Fibroblast of skin of left quadriceps (primary cell): ENCODE data around the gene BCAR3.
A peak's percentile ranks its signal among the peaks of the same experiment; 100 is the strongest.

ENCODE experiments used
- DNase-seq, 2 experiments: peaks; one replicate each; pipeline ENCODE4 v3.0.0-alpha.2; 2013; ENCODE audit warnings: low read depth in 2 of 2

The BCAR3 gene

DNA sequence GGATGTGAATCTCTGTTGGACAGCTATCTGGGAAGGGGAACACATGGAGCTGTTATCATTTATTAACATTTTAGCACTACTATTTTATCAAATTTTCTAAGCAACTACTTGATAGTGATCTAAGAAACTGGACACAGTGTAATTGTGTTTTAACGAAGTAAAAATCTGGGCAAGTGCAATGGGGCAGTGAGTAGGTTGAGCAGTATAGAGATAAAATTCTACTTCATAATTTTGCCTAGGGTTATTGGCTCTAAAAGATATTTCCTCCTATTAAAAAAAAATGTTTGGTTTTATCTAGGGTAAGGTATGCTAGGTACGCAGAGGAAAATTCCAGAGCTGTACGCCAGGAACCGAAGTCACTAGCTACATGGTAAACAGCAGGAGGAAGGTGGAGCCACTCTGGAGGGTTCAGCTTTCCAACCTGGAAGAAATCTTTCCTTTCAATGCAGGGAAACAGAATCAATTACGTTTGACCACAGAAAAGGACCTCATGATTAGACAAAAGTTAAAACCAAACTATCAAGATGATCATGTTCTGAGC lies 43.3 kb downstream of the BCAR3 start:
- DNase-seq, result no peak

DNA sequence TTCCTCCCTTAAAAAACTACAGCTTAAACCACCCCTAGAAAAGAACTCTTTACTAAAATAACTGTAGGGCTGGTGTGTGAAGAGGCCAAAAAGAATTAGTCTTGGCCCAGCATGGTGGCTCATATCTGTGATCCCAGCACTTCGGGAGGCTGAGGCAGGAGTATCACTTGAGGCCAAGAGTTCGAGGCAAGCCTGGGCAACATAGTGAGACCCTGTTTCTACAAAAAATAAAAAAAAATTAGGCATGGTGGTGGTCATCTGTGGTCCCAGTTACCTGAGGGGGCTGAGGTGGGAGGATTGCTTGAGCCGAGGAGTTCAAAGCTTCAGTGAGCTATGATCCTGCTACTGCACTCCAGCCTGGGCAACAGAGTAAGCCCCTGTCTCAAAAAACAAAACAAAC lies 44.9 kb downstream of the BCAR3 start:
- DNase-seq, result no peak

DNA sequence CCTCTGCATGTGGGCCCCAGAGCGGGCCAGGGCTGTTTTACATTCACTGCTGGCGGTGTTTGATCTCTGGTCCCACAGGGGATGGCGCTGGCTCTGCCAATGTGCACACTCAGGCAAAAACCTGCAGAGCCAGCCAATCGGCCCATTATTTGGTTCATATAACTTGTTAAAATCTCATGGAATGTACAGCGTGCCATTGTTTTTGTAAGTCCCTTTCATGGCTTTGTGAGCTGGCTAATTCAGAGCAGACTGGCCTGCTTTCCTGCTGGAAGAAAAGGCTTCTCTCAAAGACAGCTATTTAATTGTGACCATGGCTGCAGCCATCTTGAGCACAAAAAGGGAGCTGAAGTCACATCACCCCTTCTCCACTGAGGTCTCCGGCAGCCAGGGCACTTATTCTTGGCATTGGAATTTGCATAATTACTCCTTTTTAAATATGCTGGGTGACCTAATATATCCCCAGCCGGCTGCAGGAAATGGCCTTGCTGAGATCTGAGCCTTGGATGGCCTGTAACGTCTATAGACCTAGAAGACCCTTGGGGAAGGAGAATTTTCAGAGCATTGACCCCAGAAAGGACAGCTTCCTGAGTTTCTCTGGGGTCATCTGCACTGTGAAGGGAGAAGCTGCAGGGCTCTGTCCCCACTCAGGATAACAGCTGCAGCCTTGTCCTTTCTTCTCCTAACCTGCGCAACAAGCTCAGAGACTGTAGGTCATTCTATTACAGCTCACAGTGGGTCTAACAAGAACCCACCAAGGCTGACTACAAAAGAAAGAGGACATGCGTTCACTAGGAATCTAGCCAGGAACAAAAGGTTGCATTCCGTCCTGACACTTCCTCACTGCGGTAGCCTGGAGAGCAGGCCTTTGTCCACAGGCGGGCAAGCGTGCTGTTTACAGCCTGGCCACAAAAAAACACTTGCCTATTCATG lies 45.8 kb downstream of the BCAR3 start:
- no peak for DNase-seq

DNA sequence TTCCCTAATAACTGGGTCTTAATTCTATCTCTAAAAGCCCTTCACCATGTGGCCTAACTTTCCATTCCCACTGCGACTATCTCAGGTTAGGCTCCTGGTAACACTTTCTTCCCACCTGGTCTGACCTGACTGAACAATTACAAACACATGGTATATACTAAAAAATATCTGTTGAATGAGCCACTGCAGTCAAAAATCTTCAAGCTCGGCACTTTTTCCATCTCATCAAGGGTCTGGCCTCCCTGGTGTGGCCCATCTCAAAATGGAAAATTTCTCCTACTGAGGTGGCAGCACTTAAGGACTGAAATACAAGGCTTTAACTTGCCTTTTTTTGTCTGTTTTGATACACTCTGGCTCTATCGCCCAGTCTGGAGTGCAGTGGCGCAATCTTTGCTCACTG lies 48.3 kb downstream of the BCAR3 start:
- no peak for DNase-seq

DNA sequence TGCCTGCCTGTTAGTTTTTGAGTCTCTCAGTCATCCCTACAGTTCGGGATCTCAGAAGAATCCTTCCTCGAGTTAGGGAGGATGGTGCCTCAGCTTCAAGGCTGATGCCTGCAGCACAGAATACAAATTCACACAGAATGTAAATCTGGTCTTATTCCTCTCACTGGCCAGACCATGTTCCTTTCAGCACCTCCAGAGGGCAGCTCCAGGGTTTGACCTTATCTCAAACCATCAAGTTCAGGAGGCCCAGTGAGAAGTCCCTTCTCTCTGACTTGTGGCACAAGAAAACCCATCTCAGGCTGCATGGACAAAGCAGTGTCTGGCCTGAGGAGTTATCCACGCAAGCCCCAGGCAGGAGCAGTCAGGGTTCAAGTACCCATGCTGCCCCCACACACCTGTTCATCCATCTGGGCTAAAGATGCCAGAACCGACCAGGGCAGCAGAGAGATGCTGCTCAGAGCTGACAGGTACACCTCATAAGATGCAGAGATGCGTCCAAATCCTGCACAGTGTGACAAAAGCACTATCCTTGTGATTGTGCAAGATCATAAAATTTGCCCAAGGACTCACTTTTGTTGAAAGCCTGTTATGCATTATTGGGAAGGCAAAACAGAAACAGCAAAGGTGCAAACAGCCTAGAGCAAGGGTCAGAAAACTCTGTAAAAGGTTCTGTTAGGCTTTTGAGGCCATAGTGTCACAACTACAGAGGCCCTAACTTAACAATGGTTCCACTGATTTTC lies 49.8 kb downstream of the BCAR3 start:
- no peak for DNase-seq

DNA sequence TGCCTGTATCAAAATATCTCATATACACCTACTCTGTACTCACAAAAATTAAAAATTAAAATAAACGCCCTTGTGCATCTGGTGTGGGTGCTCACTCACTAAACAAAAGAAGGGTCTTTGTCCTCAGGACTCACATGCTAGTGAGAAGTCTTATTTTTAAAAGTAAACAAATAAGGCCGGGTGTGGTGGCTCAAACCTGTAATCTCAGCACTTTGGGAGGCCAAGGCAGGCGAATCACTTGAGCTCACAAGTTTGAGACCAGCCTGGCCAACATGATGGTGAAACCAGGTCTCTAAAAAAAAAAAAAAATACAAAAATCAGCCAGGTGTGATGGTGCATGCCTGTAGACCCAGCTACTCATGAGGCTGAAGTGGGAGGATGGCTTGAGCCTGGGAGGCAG lies 51.5 kb downstream of the BCAR3 start:
- no peak for DNase-seq

DNA sequence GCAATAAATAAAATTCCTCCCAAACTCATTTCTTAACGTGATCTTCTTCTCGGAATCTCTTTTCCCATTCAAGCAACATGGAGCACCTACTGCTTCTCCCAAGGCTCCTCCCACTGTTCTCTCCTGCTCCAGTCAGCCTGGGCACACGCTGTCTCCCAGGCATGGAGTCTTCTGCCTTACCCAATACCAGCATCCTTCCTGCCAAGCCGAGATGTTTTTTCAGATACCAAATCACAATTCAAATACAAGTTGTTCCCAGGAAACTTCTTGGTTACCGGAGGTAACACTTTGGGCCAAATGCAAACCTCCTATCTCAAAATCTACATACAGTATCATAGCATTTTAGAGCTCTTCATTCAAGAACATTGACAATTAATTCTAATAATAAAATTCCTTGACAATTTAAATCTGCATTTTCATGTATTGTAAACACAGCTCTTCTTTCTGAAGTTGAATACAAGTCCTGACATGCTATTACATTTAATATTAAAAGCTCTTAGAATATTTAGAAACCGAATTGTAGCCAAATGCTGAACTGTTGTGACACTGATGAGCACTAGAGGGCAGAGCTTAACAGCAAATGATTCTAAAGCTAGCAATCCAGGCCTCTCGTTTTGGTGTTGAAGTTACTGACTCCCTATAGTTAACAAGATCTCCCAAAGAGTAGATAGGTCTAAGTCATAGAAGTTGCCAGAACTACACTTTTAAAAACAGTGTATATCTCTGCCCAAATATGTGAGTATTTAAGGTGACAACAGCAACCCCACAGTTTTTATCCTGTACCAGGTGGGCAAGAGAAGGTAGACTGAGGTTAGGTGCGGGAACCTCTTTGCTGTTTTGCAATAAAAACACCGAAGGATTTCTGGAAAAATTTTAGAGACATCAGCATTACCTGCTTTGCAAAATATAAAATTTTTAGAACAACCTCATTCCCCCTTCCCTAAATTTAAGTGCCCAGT lies 52.3 kb downstream of the BCAR3 start:
- peak; percentile 58 to 61 for DNase-seq

DNA sequence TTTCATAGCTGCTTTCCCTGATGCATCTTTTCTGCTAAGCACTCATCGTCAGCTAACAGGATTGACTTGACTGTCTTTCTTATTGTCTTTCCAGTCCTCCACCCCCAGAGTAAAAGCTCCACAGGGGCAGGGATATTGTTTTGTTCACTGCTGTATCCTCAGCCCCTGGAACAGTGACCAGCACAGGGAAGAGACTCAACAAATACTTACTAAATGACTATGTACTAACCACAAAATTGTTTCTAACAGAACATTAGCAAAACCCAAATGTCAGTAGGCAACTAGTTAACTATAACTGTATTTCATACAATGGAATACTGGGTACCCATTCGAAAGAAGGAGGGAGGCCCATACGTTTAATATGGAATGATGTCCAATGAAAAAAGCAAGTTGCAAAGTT lies 53.0 kb downstream of the BCAR3 start:
- DNase-seq, result no peak

DNA sequence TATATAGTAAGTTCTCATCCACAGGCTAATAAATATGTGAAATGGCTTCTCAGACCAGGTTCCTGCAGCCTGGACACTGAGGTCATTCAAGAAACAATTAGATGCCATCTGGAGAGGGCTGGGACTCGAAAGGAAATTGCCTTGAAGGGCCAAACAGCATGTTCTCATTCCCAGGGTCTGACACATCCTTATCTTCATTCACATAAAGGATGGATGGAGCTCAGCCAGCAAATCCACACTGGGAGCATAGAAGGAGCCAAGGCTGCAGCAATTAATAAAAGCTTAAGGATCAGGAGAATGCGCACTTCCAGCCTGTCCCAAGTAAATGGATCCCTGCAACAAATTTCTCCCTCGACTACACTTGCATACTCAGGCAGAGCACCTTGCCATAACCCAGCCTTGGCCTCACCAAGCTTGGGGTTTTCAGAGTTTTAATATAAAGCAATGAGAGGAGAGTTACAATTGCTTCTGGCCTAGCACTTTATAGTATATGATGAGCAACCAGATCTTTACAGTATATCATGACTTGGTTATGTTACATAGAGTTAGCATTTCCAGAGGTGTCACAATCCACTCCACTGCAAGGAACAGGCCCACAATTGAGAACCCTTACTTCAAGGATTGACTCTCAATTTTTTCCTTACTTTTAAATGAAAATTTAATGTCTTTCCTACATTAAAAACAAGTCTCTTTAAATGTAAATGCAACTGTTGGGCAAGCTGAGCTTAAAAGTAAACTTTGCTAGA lies 55.9 kb downstream of the BCAR3 start:
- peak; percentile 67 to 74 for DNase-seq

DNA sequence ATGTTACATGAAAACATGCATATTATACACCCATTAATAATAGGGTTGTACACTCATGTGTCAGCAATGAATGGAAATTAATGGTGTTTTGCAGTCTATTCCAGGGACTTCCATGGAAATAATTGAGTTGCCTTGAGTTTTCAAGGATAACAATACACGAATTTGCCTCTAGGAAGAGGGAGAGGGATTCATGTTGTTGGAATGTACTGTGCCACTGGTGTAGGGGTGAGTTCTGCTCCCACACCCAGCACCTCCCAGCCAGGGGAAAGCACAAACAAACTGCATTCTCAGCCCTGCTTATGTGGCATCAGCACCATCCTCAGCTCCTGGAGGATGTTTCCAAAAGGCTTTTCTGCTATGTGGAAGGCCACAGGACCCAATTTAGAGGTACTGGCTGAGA lies 57.8 kb downstream of the BCAR3 start:
- peak; percentile 42 to 43 for DNase-seq

DNA sequence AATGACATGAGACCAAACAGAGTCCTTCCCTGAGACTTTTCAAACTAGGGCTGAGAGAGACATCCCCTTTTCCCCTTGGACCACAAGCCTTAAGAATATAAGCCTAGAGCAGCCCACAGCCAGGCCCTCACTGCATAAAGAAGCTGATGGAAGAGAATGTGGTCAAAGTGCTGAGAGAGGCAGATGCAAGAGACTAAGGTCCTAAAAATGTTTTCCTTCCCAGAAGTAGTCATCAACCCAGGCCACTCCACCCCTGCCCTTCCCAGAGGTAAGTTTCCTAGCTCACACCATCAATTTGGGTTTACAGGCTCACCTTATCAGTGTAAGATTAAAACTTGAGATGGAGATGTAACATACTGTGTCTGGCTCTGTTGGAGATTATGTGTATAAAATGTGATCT lies 58.2 kb downstream of the BCAR3 start:
- no peak for DNase-seq

DNA sequence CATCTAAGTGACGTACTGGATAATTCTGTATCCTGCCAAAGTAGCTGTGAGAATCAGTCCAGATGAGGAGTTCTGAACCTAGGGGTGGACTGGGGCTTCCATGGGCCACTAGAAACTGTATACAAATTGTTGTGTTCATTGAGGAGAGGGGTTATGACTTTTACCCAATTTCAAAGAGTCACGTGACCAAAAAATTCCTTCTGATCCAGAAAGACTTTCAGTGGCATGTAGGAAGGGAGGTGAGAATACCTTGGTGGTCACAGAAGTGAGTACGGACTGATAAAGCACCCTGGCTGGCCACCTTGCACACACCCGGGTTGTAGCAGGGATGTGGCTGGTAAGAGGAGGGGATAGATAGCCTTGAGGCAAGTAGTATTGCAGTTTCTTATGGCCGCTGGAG lies 60.4 kb downstream of the BCAR3 start:
- DNase-seq, result no peak

DNA sequence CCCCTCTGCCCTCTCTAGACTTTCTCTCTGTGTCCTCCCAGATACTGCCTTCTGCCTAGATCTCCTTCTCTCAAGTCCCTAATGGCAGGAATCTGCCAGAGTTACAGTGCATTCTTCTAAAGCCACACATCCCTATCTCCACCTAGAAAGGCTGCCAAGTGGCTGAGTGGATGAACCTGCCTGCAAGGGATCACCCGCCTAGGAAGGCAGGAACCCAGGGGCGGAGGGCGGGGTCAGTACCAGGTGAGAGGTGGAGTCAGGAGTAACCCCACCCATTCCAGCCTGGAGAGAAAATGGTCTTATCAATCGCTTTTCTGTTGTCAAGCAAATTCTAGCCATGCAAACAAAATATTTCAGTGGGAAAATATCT lies 60.8 kb downstream of the BCAR3 start:
- DNase-seq, result no peak

DNA sequence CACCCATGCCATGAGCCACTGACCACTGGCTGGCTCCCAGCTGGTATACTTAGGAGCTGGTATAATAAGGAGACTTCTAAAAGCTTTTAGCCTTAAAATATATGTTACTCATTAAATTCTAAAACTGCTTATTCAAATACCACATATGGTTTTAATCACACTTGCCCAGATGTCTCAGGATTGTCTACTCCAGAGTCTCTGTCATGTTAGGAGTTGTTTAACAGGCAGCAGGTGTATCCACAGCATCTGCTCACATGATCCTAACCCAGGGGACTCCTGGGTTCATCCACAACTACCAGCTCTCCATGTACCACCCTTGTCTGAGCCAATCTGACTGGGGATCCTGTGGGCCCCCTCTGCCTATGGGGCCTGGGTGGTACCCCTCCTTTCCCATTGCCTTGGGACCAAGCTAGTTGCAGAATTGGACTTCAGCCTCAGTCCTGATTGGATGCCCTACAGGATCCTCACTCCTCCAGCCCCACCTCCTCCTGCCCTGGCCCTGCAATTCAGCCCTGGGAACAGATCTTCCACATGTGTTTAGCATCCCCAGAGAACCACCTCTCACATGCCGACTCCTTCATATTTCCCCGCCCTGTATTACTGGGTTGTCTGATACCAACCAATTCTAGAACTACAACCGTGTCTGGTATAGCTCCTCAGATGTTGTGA lies 61.3 kb downstream of the BCAR3 start:
- peak; percentile 56 to 62 for DNase-seq

DNA sequence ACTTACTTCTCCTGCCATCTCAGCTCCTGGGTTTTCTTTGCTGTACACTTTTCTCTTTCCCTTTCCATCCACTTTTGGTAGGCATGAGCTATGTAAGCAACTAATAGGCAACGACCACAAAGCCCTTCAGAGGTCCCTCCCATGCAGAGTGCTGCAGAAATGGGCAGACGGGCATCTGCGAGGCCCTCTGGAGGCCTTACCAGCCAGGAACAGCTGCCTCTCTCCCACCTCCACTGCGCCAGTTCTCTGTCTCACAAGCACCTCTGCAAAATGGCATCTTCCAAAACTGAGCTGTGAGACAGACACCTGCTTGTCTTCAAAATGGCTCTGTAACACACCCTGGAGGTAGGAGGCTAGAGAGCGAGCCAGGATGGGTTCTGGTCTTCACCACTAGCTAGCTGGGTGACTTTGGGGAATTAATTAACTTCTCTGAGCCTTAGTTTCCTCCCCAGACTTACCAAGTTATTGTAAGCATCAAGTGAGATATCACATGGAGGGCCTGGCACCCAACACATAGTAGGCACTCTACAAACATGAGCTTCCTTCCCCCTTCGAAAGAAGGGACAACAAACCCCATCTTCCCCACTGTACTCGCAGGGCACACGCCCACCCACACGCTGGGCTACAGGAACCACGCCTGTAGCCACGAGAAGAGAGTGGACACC lies 62.0 kb downstream of the BCAR3 start:
- no peak for DNase-seq

DNA sequence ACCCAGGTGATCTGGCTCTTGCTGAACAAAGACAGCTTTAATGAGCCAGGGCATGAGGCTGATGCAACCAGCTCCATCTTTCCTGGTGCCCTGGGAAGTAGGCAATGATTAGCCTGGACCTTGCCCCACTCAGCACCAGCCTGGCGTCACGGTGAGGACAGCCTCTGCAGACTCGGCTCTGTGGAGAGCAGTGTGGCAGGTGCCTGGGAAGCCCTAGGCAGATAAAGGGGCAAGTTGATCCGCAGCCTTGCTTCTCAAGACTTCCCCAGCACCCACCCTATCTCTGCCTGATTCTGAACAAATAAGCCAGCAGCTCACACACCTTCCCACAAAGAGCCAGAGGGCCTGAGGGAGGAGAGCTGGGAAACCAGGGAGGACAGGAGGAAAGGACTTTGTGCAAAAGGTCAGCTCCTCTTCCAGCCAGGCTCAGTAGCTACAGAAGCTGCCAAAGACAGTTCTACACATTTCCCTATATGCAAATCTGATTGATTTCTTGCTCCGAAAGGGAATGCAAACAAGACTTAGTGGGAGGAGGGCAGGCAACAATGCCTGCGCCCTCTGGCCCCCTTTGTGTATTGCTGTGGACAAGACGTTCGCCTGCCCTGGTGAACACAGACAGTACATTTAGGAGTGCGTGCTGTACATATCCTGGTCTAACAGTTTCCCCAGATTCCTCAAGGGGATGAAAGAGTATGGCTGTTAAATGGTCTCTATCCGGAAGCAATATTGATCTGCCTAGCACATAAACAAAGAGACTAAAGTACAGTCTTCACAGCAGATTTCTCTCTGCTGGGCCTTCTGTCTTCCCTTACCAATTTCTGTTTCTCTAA lies 63.8 kb downstream of the BCAR3 start:
- no peak for DNase-seq

DNA sequence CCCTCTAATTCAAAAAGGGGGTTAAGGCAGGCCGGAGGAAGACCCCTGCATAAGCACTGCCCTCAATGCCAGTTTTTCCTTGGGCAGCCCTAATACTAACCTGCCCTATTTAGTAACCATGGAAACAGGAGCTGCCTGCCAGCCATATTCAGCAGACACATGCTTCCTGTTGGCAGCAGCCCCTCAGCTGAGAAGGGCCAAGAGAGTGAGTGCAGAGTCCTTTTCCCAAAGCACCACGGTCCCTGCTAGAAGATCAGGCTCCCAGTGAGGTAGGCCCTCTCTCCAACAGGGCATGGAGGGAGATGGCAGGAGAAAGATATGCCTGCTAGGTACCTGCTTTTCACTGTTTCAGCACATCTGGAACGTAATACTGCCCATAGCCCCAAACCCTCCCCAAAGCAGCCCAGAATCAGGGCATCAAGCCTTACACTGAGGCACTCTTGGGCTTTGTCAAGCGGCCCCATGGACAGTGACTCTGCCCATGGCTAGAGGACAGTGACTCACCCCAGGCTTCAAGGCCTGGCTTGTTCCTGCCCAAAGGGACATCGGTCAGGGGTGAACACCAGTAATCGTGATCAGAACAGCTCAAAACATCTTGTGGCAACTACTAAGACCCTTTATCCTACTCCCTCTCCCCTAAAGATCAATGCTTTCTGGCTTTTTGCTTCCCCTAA lies 64.5 kb downstream of the BCAR3 start:
- no peak for DNase-seq

DNA sequence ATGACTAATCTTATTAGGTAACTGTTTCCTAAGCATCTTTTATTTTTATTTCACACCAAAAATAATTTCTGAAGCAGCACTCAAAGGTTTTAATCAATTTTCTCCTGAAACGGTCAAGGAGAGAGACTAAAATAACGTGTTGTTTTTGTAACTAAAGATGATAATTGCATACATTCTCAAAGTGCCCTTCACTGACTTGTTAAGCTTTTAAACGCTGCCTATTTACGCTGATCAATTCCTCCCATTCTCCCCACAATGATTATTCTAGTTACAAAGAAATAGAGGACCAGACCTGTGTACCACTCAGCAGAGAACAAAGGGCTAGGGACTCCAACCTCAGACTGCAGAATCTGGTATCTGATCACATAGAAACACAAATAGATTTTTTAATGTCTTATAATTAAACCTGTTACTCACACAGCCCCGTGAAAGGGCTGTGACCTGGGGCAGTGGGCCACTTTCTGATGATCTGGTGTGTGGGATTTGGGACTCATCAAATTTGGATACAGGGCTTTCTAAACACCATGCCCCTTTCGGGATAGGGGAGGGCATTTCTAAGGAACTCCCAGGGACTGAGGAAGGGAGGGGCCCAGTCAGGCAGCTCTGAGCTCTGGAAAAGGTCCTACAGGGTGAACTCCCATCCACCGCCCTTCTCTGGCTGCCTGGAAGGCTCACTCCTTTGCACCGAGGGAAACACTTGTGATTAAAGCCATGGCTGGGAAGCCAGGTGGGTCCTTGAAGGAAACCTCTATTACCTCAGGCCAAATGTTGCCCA lies 65.2 kb downstream of the BCAR3 start:
- no peak for DNase-seq
